Smooth muscle cell of the umbilical artery (primary cell): ENCODE data around the gene RCOR3. TPM values are rescaled to one million over a fixed set of nuclear protein-coding genes. Genes with fewer than 3 reads are reported as not detected.

ENCODE experiments used
- total RNA-seq: library from RNA; depleted of rRNA; stranded (reverse); fragments of >200 nt; gene quantifications from 2 replicates; pipeline ENCODE4 v1.2.3, GENCODE V29; 2014

Gene RCOR3
- total RNA-seq, result 16.6 and 24.2 TPM in 2 replicates

DNA sequence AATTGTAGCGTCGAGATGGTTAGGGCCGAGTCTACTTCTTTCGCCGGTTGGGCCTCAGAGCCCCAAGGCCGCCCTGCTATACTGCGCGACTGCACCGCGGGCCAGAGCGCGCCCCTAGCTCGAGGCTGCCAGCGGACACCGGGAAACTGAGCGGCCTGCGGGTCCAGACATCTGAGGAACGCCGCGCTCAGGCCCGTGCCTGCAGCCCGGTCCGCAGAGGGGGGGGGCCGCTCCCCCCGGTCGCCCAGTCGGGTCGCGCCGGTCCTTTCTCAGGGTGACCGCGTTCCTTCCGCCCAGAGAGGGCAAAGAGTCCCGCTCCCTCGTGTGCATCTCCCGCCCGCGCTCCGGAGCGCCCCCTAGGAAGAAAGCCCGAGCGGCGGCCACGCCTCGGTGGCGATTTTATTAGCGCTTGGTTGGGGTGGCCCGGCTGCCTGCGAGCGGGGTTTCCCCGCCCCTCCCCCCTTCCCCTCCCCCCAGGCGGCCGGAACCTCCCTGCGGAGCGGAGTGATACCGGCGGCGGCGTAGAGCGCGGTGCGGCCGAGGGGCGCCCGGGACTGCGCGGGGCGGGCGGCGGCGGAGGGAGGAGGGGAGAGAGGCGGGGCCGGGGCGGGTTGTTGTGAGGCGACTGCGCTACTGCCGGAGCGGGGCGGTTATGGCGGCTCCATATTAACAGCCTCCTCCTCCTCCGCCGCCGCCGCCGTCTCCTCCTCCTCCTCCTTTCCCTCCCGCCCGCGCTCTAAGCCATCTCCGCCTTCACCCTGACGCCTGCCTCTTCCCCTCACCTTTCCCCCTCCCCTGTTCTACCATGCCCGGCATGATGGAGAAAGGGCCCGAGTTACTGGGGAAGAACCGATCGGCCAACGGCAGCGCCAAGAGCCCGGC is at the start of gene RCOR3:
RCOR3 (plus strand) TSS at position 611 of the 882 bp plus-strand sequence; CDS start at position 806, 195 bp downstream.

DNA sequence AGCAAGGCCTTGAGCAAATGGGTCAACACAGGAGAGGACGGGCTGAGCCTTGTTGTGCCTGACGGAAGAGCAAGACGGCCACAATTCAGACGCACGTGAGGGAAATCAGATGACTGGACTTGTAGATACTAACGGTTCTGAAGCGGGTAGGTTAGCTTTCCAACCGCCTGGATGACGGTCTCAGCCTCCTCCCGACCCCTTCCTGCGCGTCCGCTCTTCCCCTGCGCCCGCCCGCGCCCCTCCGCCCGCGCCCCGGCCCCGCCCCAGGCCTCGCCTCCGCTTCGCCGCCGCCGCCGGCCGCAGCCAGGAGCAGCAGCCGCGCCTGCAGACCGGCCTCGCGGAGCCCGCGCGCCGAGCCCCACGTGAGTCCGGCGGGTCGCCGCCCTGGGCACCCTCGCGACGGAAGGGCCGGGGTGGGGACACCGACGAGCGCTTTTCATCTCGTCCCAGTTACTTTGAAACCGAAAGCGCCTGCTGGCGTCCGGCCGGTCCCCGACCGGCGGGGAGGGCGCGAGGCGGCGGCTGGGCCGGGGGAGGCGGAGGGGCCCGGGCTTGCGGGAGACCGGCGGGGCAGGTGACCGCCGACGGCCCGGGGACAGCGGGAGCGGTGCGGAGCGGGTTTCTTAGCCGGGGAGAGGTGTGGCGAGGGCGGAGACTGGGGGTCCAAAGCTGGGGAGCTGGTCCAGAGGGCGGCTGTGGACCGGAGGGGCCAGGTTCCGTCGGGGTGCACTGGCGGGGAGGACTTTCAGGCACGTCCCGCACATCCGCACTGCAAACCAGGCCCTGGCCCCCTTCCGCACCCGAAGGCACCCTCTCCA is 67.6 kb downstream of the RCOR3 start, which contains the start of gene TRAF5:
TRAF5 (plus strand) TSS at position 306 of the 818 bp plus-strand sequence. CDS start 26,407 bp downstream, outside the sequence.

Other genes starting within 250 kb of the RCOR3 start
- 0.14 and 1.5 TPM in 2 replicates for gene KCNH1, start 125.2 kb upstream of the RCOR3 start, total RNA-seq
- 24.3 and 27.5 TPM in 2 replicates for gene TRAF5, start 67.5 kb downstream of the RCOR3 start, total RNA-seq
- not detected in 2 replicates for gene RD3, start 232.8 kb downstream of the RCOR3 start, total RNA-seq